Liver (tissue), 9 donors: ENCODE measurements around the gene CBLC. TPM values are rescaled to one million over a fixed set of nuclear protein-coding genes. Genes with fewer than 3 reads are reported as not detected.

ENCODE experiments used
- DNase-seq: peaks from one replicate; pipeline ENCODE4 v3.0.0-alpha.2; 2017; ENCODE audit warnings: low spot score
- H3K27ac ChIP-seq, 2 donors: one replicate each; pipeline ENCODE4 v1.7.0; 2013; ENCODE audit warnings: inconsistent platforms in 2 of 2, low read length in 2 of 2, control low read depth in 1 of 2, low read depth in 1 of 2, mild to moderate bottlenecking in 1 of 2
- H3K27me3 ChIP-seq, 4 donors: one replicate each; pipeline versions ENCODE4 v1.6.1 to v1.7.0; 2013; ENCODE audit warnings: low read length in 3 of 4, inconsistent platforms in 1 of 4, mild to moderate bottlenecking in 1 of 4, moderate library complexity in 1 of 4; ENCODE audit not compliant: control insufficient read depth in 4 of 4, insufficient read depth in 4 of 4
- H3K36me3 ChIP-seq, 4 donors: one replicate each; pipeline versions ENCODE4 v1.6.1 to v1.7.0; 2013; ENCODE audit warnings: low read length in 3 of 4, mild to moderate bottlenecking in 3 of 4, low read depth in 1 of 4, moderate library complexity in 1 of 4; ENCODE audit not compliant: control insufficient read depth in 4 of 4, insufficient read depth in 3 of 4
- H3K4me1 ChIP-seq, 4 donors: one replicate each; pipeline versions ENCODE4 v1.6.1 to v1.7.0; 2013; ENCODE audit warnings: low read length in 3 of 4, mild to moderate bottlenecking in 3 of 4, moderate library complexity in 1 of 4; ENCODE audit not compliant: control insufficient read depth in 4 of 4, insufficient read depth in 4 of 4
- H3K4me3 ChIP-seq, 3 donors: one replicate each; pipeline versions ENCODE4 v1.6.1 to v1.7.0; 2013; ENCODE audit warnings: low read length in 3 of 3, control low read depth in 1 of 3, low read depth in 1 of 3, mild to moderate bottlenecking in 1 of 3
- H3K9ac ChIP-seq, 2 donors: one replicate each; pipeline ENCODE4 v1.7.0; 2013; ENCODE audit warnings: low read length in 2 of 2, mild to moderate bottlenecking in 2 of 2, moderate library complexity in 2 of 2, control low read depth in 1 of 2, low read depth in 1 of 2
- H3K9me3 ChIP-seq, 4 donors: one replicate each; pipeline versions ENCODE4 v1.6.1 to v1.7.0; 2013; ENCODE audit warnings: low read length in 3 of 4; ENCODE audit not compliant: control insufficient read depth in 4 of 4
- EGR1 ChIP-seq, 2 donors: IDR thresholded peaks; 2 replicates each; pipeline ENCODE4 v1.6.1; 2016 to 2018; ENCODE audit warnings: antibody characterized with exemption in 2 of 2, low read depth in 2 of 2
- FOXA1 ChIP-seq: IDR thresholded peaks from 2 replicates; pipeline ENCODE4 v1.6.1; 2016; ENCODE audit warnings: antibody characterized with exemption
- FOXA2 ChIP-seq: IDR thresholded peaks from 2 replicates; pipeline ENCODE4 v1.6.1; 2016; ENCODE audit warnings: antibody characterized with exemption
- GABPA ChIP-seq, 2 donors: IDR thresholded peaks in 1 of 2; conservative IDR thresholded peaks in 1 of 2; 2 replicates each; pipeline ENCODE4 v1.6.1; 2016; ENCODE audit warnings: antibody characterized with exemption in 2 of 2, mild to moderate bottlenecking in 1 of 2, moderate library complexity in 1 of 2
- HNF4A ChIP-seq, 2 donors: conservative IDR thresholded peaks; 2 replicates each; pipeline ENCODE4 v1.6.1; 2016; ENCODE audit warnings: antibody characterized with exemption in 2 of 2, mild to moderate bottlenecking in 2 of 2
- HNF4G ChIP-seq: IDR thresholded peaks from 2 replicates; pipeline ENCODE4 v1.6.1; 2016; ENCODE audit warnings: antibody characterized with exemption
- JUND ChIP-seq, 2 donors: IDR thresholded peaks; 2 replicates each; pipeline ENCODE4 v1.6.1; 2016; ENCODE audit warnings: antibody characterized with exemption in 2 of 2
- NR2F2 ChIP-seq: IDR thresholded peaks from 2 replicates; pipeline ENCODE4 v1.6.1; 2016; ENCODE audit warnings: antibody characterized with exemption
- RAD21 ChIP-seq, 2 donors: IDR thresholded peaks; 2 replicates each; pipeline ENCODE4 v1.6.1; 2016; ENCODE audit warnings: antibody characterized with exemption in 2 of 2, mild to moderate bottlenecking in 2 of 2
- RXRA ChIP-seq, 2 donors: IDR thresholded peaks; 2 replicates each; pipeline ENCODE4 v1.6.1; 2017 to 2018; ENCODE audit warnings: antibody characterized with exemption in 2 of 2, mild to moderate bottlenecking in 1 of 2
- SP1 ChIP-seq: IDR thresholded peaks from 2 replicates; pipeline ENCODE4 v1.6.1; 2018; ENCODE audit warnings: antibody characterized with exemption, mild to moderate bottlenecking
- TAF1 ChIP-seq: conservative IDR thresholded peaks from 2 replicates; pipeline ENCODE4 v1.6.1; 2016; ENCODE audit warnings: antibody characterized with exemption, mild to moderate bottlenecking
- YY1 ChIP-seq: IDR thresholded peaks from 2 replicates; pipeline ENCODE4 v1.6.1; 2016; ENCODE audit warnings: antibody characterized with exemption, mild to moderate bottlenecking
- WGBS: extraction: QIAGEN DNeasy Blood & Tissue Kit; methylation state at CpG from one replicate; pipeline ENCODE4 v1.1.7; 2013; 5-methylcytosine and 5-hydroxymethylcytosine counted together
- polyA plus RNA-seq, 2 donors: library from polyadenylated mRNA; stranded (reverse) in 1 of 2; unstranded in 1 of 2; fragments of 200-250 nt in 1 of 2; fragments of >200 nt in 1 of 2; fragmentation: Nextera tagmentation in 1 of 2; extraction: Ambion mirVana in 1 of 2; gene quantifications; one replicate each; pipeline versions ENCODE4 v1.2.1 to v1.2.3, GENCODE V29; 2013 to 2015
- total RNA-seq, 2 donors: library from RNA; depleted of rRNA; stranded (reverse); fragments of >200 nt; gene quantifications; one replicate each; pipeline ENCODE4 v1.2.3, GENCODE V29; 2014
- TF ChIP-seq, protein P1 (sequence below): IDR thresholded peaks from 2 replicates; pipeline ENCODE4 v1.6.1; 2016; ENCODE audit warnings: antibody characterized with exemption, mild to moderate bottlenecking
- TF ChIP-seq, protein P2 (sequence below): IDR thresholded peaks from 2 replicates; pipeline ENCODE4 v1.6.1; 2016; ENCODE audit warnings: antibody characterized with exemption
- TF ChIP-seq, protein P3 (sequence below): IDR thresholded peaks from 2 replicates; pipeline ENCODE4 v1.6.1; 2016; ENCODE audit warnings: antibody characterized with exemption
- TF ChIP-seq, protein P4 (sequence below): IDR thresholded peaks from 2 replicates; pipeline ENCODE4 v1.6.1; 2016; ENCODE audit warnings: antibody characterized with exemption
- TF ChIP-seq, protein P5 (sequence below): fragments of 150-350 bp; IDR thresholded peaks from 2 replicates; pipeline ENCODE4 v1.5.1; 2017; ENCODE audit warnings: improper control_type of control experiment, low read depth, low read length; ENCODE audit not compliant: missing input control
- donor health status: healthy.
- donor health status: healthy.
- donor health status: healthy.
- donor health status: healthy.
- donor health status: healthy.

Gene CBLC
- total and polyA plus RNA-seq, 4 donors, result 2.1 to 14.0 (median 8.8) TPM

DNA sequence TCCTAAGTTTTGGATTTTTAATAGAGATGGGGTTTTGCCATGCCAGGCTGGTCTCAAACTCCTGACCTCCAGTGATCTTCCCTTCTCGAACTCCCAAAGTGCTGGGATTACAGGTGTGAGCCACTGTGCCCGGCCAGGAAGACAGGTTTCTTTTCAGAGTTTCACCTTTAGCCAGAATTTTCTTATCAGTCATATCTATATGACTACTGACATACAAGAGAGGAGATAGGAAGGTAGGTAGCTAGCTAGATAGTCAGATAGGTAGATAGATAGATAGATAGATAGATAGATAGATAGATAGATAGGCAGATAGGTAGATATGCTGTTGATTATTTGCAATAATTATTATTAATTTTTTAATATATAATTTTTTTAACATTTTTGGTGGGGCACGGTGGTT, 7.6 kb downstream of the CBLC start:
- 76% methylated on average over 3 of the region's 3 CpGs for WGBS
- TF ChIP-seq FOXA2 (no peak), YY1 (no peak), JUND (IDR thresholded peaks at IDR 0.05) (no peak), SP1 (no peak), RAD21 (IDR thresholded peaks at IDR 0.05) (no peak), HNF4A (conservative IDR thresholded peaks at IDR 0.05) (no peak), RXRA (IDR thresholded peaks at IDR 0.05) (no peak), FOXA1 (no peak), TAF1 (no peak), HNF4G (no peak), GABPA (IDR thresholded peaks at IDR 0.05 in 1 of 2, conservative IDR thresholded peaks at IDR 0.05 in 1 of 2) (no peak), NR2F2 (no peak)
- TF ChIP-seq, protein P1, sequence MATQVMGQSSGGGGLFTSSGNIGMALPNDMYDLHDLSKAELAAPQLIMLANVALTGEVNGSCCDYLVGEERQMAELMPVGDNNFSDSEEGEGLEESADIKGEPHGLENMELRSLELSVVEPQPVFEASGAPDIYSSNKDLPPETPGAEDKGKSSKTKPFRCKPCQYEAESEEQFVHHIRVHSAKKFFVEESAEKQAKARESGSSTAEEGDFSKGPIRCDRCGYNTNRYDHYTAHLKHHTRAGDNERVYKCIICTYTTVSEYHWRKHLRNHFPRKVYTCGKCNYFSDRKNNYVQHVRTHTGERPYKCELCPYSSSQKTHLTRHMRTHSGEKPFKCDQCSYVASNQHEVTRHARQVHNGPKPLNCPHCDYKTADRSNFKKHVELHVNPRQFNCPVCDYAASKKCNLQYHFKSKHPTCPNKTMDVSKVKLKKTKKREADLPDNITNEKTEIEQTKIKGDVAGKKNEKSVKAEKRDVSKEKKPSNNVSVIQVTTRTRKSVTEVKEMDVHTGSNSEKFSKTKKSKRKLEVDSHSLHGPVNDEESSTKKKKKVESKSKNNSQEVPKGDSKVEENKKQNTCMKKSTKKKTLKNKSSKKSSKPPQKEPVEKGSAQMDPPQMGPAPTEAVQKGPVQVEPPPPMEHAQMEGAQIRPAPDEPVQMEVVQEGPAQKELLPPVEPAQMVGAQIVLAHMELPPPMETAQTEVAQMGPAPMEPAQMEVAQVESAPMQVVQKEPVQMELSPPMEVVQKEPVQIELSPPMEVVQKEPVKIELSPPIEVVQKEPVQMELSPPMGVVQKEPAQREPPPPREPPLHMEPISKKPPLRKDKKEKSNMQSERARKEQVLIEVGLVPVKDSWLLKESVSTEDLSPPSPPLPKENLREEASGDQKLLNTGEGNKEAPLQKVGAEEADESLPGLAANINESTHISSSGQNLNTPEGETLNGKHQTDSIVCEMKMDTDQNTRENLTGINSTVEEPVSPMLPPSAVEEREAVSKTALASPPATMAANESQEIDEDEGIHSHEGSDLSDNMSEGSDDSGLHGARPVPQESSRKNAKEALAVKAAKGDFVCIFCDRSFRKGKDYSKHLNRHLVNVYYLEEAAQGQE, result no peak
- TF ChIP-seq, protein P2, sequence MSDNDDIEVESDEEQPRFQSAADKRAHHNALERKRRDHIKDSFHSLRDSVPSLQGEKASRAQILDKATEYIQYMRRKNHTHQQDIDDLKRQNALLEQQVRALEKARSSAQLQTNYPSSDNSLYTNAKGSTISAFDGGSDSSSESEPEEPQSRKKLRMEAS, result no peak
- TF ChIP-seq, protein P3, sequence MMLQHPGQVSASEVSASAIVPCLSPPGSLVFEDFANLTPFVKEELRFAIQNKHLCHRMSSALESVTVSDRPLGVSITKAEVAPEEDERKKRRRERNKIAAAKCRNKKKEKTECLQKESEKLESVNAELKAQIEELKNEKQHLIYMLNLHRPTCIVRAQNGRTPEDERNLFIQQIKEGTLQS, result no peak
- TF ChIP-seq, protein P4, sequence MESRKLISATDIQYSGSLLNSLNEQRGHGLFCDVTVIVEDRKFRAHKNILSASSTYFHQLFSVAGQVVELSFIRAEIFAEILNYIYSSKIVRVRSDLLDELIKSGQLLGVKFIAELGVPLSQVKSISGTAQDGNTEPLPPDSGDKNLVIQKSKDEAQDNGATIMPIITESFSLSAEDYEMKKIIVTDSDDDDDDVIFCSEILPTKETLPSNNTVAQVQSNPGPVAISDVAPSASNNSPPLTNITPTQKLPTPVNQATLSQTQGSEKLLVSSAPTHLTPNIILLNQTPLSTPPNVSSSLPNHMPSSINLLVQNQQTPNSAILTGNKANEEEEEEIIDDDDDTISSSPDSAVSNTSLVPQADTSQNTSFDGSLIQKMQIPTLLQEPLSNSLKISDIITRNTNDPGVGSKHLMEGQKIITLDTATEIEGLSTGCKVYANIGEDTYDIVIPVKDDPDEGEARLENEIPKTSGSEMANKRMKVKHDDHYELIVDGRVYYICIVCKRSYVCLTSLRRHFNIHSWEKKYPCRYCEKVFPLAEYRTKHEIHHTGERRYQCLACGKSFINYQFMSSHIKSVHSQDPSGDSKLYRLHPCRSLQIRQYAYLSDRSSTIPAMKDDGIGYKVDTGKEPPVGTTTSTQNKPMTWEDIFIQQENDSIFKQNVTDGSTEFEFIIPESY, result no peak
- Histone ChIP-seq H3K36me3 (peaks cover 2 to 23% (median 9%) of the 10 kb centered on the region in 4 donors), H3K9ac (no peak overlapping the region), H3K4me3 (no peak overlapping the region), H3K27me3 (no peaks in the 10 kb centered on the region), H3K4me1 (peaks cover 0 to 7% (median 1%) of the 10 kb centered on the region in 4 donors), H3K27ac (no peak overlapping the region), H3K9me3 (no peaks in the 10 kb centered on the region)
- DNase-seq, result no peak

DNA sequence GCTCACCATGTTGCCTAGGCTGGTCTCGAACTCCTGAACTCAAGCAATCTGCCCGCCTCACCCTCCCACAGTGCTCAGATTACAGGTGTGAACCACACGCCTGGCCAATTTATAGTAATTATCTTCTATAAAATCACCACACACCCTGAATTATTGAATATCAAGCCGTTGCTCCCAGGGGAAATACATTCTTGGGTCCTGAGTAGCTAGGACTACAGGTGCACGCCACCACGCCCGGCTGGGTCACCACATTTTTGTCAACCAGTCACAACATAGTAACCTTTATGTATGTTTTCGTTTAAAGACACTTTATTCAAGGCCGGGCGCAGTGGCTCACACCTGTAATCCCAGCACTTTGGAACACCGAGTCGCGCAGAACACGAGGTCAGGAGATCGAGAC, 8.3 kb downstream of the CBLC start:
- H3K4me3 ChIP-seq, result no peak overlapping the region
- H3K9ac ChIP-seq, result no peak overlapping the region
- WGBS, result 93% methylated on average over 15 of the region's 15 CpGs
- no peak for DNase-seq
- no peaks in the 10 kb centered on the region for H3K9me3 ChIP-seq
- no peak overlapping the region for H3K27ac ChIP-seq
- TF ChIP-seq HNF4G (no peak), EGR1 (IDR thresholded peaks at IDR 0.05; ENCODE audit: low read depth in 2 of 2) (no peak), NR2F2 (no peak), SP1 (no peak), FOXA1 (no peak), YY1 (no peak), FOXA2 (no peak), HNF4A (conservative IDR thresholded peaks at IDR 0.05) (no peak)
- TF ChIP-seq, protein P5, sequence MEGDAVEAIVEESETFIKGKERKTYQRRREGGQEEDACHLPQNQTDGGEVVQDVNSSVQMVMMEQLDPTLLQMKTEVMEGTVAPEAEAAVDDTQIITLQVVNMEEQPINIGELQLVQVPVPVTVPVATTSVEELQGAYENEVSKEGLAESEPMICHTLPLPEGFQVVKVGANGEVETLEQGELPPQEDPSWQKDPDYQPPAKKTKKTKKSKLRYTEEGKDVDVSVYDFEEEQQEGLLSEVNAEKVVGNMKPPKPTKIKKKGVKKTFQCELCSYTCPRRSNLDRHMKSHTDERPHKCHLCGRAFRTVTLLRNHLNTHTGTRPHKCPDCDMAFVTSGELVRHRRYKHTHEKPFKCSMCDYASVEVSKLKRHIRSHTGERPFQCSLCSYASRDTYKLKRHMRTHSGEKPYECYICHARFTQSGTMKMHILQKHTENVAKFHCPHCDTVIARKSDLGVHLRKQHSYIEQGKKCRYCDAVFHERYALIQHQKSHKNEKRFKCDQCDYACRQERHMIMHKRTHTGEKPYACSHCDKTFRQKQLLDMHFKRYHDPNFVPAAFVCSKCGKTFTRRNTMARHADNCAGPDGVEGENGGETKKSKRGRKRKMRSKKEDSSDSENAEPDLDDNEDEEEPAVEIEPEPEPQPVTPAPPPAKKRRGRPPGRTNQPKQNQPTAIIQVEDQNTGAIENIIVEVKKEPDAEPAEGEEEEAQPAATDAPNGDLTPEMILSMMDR, result no peak
- TF ChIP-seq, protein P3, result no peak
- TF ChIP-seq, protein P4, result no peak
- H3K4me1 ChIP-seq, result peaks cover 0 to 7% (median 1%) of the 10 kb centered on the region in 4 donors
- H3K27me3 ChIP-seq, result no peaks in the 10 kb centered on the region
- peaks cover 2 to 23% (median 8%) of the 10 kb centered on the region in 4 donors for H3K36me3 ChIP-seq
